GM21423 (cell line): ENCODE data around the gene GSTO1.

Experiments
- ATAC-seq: cut with Tn5 transposase; IDR thresholded peaks from one replicate; pipeline ENCODE4 v1.9.1; 2021; ENCODE audit warnings: mild to moderate bottlenecking, moderate library complexity; ENCODE audit not compliant: unreplicated experiment

The GSTO1 gene

GRCh38 chr10:104250371-104250770 is 4.3 kb upstream of the GSTO1 start:
- no peak for ATAC-seq

GRCh38 chr10:104251443-104251842 is 3.2 kb upstream of the GSTO1 start:
- no peak for ATAC-seq

- ATAC-seq = no peak
These were observed 2.3 kb upstream of the GSTO1 start for GRCh38 chr10:104252368-104252767.

GRCh38 chr10:104253106-104253505 is 1.6 kb upstream of the GSTO1 start:
- ATAC-seq = no peak

GRCh38 chr10:104253606-104254410 is 884 bp upstream of the GSTO1 start:
- ATAC-seq = no peak

GRCh38 chr10:104255311-104255981 is 754 bp downstream of the GSTO1 start:
- peak; percentile 34 for ATAC-seq

- no peak for ATAC-seq
These were observed 1.8 kb downstream of the GSTO1 start for GRCh38 chr10:104256335-104256961.

- ATAC-seq = no peak
These were observed 2.5 kb downstream of the GSTO1 start for GRCh38 chr10:104257235-104257634.

- ATAC-seq = no peak
These were observed 3.5 kb downstream of the GSTO1 start for GRCh38 chr10:104258209-104258608.

- ATAC-seq = no peak
These were observed 4.8 kb downstream of the GSTO1 start for GRCh38 chr10:104259456-104259855.

- ATAC-seq = no peak
These were observed 5.5 kb downstream of the GSTO1 start for GRCh38 chr10:104259999-104260774.

GRCh38 chr10:104260775-104261115 is 6.1 kb downstream of the GSTO1 start:
- ATAC-seq = no peak

- ATAC-seq = no peak
These were observed 7.4 kb downstream of the GSTO1 start for GRCh38 chr10:104262055-104262454.

GRCh38 chr10:104264783-104265182 is 10.1 kb downstream of the GSTO1 start:
- no peak for ATAC-seq

- ATAC-seq = no peak
These were observed 13.2 kb downstream of the GSTO1 start for GRCh38 chr10:104267721-104268404.

- ATAC-seq = no peak
These were observed 13.7 kb downstream of the GSTO1 start for GRCh38 chr10:104268405-104268712.

GRCh38 chr10:104268713-104269645 is 14.3 kb downstream of the GSTO1 start, which contains the start of gene GSTO2:
Gene GSTO2, plus strand, starts transcription at chr10:104269184. Its CDS starts 5,732 bp downstream, at chr10:104274916.
- ATAC-seq = peak; percentile 98

GRCh38 chr10:104273286-104273685 is 18.6 kb downstream of the GSTO1 start:
- ATAC-seq = no peak

- ATAC-seq = no peak
These were observed 19.3 kb downstream of the GSTO1 start for GRCh38 chr10:104273899-104274575.
